B cell (primary cell): ENCODE data around the gene CUBN.

Experiments
- CTCF ChIP-seq: fragments of 200-600 bp; IDR thresholded peaks from one replicate; pipeline ENCODE4 v1.8.0; 2022; ENCODE audit warnings: antibody characterized with exemption, mild to moderate bottlenecking
- EZH2 ChIP-seq: IDR thresholded peaks from 2 replicates; pipeline ENCODE4 v1.6.1; 2012; ENCODE audit warnings: borderline replicate concordance, low read depth, mild to moderate bottlenecking, moderate library complexity, low read length; ENCODE audit not compliant: insufficient read depth, poor library complexity, severe bottlenecking

GRCh38 chr10:16919121-16919982 is 210.3 kb downstream of the CUBN start:
- TF ChIP-seq CTCF (no peak), EZH2 (no peak)
